Peyer's patch (tissue), 4 donors: ENCODE results near the gene OR1J2. TPM values are rescaled to one million over a fixed set of nuclear protein-coding genes. Genes with fewer than 3 reads are reported as not detected.
A peak's percentile ranks its signal among the peaks of the same experiment; 100 is the strongest.

ENCODE experiments used
- DNase-seq, 3 donors: peaks; one replicate each; pipeline ENCODE4 v3.0.0-alpha.2; 2017 to 2019
- H3K27ac ChIP-seq, 4 donors: fragments of 200-600 bp; sonication (generic); one replicate each; pipeline ENCODE4 v1.5.1; 2016 to 2019
- H3K27me3 ChIP-seq, 2 donors: fragments of 200-600 bp; sonication (generic); one replicate each; pipeline ENCODE4 v1.5.1; 2019
- H3K36me3 ChIP-seq, 3 donors: fragments of 200-600 bp; sonication (generic); one replicate each; pipeline ENCODE4 v1.5.1; 2016 to 2019
- H3K4me1 ChIP-seq, 4 donors: fragments of 200-600 bp; sonication (generic); one replicate each; pipeline ENCODE4 v1.5.1; 2016 to 2019
- H3K4me3 ChIP-seq, 4 donors: fragments of 200-600 bp; sonication (generic); 1 replicate in 3 of 4; 2 replicates in 1 of 4; pipeline ENCODE4 v1.5.1; 2016 to 2019; ENCODE audit warnings: mild to moderate bottlenecking in 1 of 4
- H3K9me3 ChIP-seq, 4 donors: fragments of 200-600 bp; sonication (generic); one replicate each; pipeline ENCODE4 v1.5.1; 2016 to 2019; ENCODE audit warnings: mild to moderate bottlenecking in 1 of 4
- POLR2A ChIP-seq, 2 donors: fragments of 450-650 bp; IDR thresholded peaks; one replicate each; pipeline ENCODE4 v1.5.1; 2017; ENCODE audit warnings: antibody characterized with exemption in 2 of 2, mild to moderate bottlenecking in 2 of 2, moderate library complexity in 2 of 2
- total RNA-seq, 4 donors: library from RNA; depleted of rRNA; stranded (reverse); fragments of >200 nt; gene quantifications; one replicate each; pipeline ENCODE4 v1.1.0, GENCODE V29; 2016
- TF ChIP-seq, protein P1 (sequence below), 6 experiments: fragments of 450-650 bp in 4 of 6; fragments of 200-600 bp in 2 of 6; sonication (generic) in 1 of 6; IDR thresholded peaks; one replicate each; pipeline ENCODE4 v1.5.1; 2017 to 2019; ENCODE audit warnings: antibody characterized with exemption in 6 of 6, mild to moderate bottlenecking in 3 of 6, moderate library complexity in 1 of 6

The OR1J2 gene, protein sequence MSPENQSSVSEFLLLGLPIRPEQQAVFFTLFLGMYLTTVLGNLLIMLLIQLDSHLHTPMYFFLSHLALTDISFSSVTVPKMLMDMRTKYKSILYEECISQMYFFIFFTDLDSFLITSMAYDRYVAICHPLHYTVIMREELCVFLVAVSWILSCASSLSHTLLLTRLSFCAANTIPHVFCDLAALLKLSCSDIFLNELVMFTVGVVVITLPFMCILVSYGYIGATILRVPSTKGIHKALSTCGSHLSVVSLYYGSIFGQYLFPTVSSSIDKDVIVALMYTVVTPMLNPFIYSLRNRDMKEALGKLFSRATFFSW
- total RNA-seq = not detected

DNA sequence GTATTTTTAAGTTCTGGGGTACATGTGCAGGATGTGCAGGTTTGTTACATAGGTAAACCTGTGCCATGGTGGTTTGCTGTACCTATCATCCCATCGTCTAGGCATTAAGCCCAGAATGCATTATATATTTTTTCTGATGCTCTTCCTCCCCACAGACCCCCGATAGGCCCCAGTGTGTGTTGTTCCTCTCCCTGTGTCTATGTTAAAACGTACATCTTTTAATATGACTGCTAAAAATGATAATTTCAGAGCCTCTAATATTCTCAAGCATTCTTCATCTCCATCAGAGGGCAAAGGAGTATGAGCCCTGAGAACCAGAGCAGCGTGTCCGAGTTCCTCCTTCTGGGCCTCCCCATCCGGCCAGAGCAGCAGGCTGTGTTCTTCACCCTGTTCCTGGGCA lies at the start of gene OR1J2:
Gene OR1J2, plus strand, starts transcription at position 301 of the 400 bp plus-strand sequence. Its CDS starts 0 bp downstream, at position 301.
- no peaks in the 10 kb centered on the region for H3K9me3 ChIP-seq
- no peaks in the 10 kb centered on the region for H3K36me3 ChIP-seq
- no peak within 1 kb of the TSS for H3K4me3 ChIP-seq
- DNase-seq = no peak
- TF ChIP-seq, protein P1, sequence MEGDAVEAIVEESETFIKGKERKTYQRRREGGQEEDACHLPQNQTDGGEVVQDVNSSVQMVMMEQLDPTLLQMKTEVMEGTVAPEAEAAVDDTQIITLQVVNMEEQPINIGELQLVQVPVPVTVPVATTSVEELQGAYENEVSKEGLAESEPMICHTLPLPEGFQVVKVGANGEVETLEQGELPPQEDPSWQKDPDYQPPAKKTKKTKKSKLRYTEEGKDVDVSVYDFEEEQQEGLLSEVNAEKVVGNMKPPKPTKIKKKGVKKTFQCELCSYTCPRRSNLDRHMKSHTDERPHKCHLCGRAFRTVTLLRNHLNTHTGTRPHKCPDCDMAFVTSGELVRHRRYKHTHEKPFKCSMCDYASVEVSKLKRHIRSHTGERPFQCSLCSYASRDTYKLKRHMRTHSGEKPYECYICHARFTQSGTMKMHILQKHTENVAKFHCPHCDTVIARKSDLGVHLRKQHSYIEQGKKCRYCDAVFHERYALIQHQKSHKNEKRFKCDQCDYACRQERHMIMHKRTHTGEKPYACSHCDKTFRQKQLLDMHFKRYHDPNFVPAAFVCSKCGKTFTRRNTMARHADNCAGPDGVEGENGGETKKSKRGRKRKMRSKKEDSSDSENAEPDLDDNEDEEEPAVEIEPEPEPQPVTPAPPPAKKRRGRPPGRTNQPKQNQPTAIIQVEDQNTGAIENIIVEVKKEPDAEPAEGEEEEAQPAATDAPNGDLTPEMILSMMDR (IDR thresholded peaks at IDR 0.05) = no peak
- TF ChIP-seq POLR2A (IDR thresholded peaks at IDR 0.05) = no peak
- no peaks in the 10 kb centered on the region for H3K27me3 ChIP-seq
- no peak within 1 kb of the TSS for H3K27ac ChIP-seq
- H3K4me1 ChIP-seq = no peaks in the 10 kb centered on the region

- DNase-seq = peak in 1 of 3 donors; percentile 29
- Histone ChIP-seq H3K4me1 (peaks cover 0 to 15% (median 0%) of the 10 kb centered on the region in 4 donors), H3K9me3 (no peaks in the 10 kb centered on the region), H3K4me3 (peak overlapping the region in 1 of 4 donors; percentile 39), H3K27ac (peak overlapping the region in 3 of 4 donors; percentile 35 to 64 (median 35)), H3K27me3 (no peaks in the 10 kb centered on the region), H3K36me3 (no peaks in the 10 kb centered on the region)
- TF ChIP-seq POLR2A (IDR thresholded peaks at IDR 0.05) = no peak
- TF ChIP-seq, protein P1 (IDR thresholded peaks at IDR 0.05) = no peak
These were observed 46.6 kb upstream of the OR1J2 start for GRCh38 chr9:122463828-122464632.

DNA sequence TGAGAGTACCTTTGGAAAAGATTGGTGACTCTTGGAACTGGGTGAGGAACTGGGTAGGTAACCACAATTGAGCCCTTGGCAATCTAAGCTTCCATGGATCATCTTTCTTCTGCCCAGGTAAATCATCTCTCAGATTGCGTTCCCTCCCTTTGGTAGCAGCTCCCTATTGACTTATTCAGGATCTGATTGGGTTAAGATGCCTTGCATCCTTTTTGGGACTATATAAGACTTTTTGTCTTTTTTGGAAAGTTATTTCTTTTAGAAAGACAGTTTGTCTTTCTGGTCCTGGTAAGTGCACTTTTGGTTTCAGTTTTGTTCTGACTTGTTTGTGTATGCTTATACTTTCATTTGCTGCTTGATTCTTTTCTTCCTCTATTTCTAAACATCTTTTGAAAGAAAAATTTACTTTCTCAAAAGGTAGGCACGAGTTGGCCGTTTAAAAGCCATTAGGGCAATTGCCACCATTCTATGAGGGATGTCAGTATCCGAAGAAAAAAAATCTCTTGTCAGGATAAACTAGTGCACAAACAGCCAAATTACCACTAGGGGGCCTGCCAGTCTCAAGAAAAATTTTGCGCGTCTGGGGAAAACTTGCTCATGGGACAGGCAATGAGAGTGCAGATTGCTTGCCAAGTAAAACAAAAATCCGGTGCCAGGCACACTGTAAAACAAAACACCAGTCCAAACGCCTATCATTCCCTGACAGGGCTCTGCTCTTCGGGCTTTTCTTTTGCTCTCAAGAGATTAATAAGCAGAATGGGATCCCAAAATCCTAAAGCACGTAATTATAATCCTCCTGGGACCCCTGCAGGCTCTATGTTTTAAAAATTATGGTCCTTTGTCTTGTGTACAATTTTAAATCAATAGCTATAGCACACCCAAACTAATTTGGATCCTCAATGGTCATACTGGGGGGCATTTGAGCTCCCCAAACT lies 45.7 kb upstream of the OR1J2 start:
- no peak for TF ChIP-seq POLR2A (IDR thresholded peaks at IDR 0.05)
- TF ChIP-seq, protein P1 (IDR thresholded peaks at IDR 0.05) = peak; percentile 72 to 90 (median 80)
- Histone ChIP-seq H3K9me3 (no peaks in the 10 kb centered on the region), H3K27ac (peak overlapping the region in 3 of 4 donors; percentile 35 to 64 (median 35)), H3K27me3 (no peaks in the 10 kb centered on the region), H3K4me1 (peaks cover 0 to 15% (median 0%) of the 10 kb centered on the region in 4 donors), H3K4me3 (peak overlapping the region; percentile 37 to 51 (median 38)), H3K36me3 (no peaks in the 10 kb centered on the region)
- DNase-seq = peak; percentile 51 to 82 (median 65)

DNA sequence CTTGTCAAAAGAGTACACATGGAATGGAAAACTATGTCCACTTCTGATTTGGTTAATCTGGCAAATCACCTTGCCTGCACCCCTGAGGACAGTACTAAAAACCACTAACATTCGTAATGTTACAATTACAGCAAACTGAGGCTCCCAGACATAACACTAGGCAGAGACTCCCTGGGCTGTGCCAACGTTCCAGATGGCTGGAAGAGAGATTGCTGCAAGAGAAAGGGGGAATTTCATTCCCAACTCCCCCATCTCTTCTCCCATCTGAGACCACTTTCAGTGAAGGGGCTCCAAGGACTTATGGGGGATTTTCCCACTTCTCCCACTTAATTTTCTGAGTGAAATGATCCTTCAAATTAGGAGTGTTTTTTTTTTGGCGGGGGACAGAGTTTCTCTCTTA lies 44.1 kb upstream of the OR1J2 start:
- no peak overlapping the region for H3K4me3 ChIP-seq
- TF ChIP-seq POLR2A (IDR thresholded peaks at IDR 0.05) = no peak
- TF ChIP-seq, protein P1 (IDR thresholded peaks at IDR 0.05) = no peak
- H3K27me3 ChIP-seq = no peaks in the 10 kb centered on the region
- DNase-seq = no peak
- peaks cover 0 to 15% (median 0%) of the 10 kb centered on the region in 4 donors for H3K4me1 ChIP-seq
- no peak overlapping the region for H3K27ac ChIP-seq
- no peaks in the 10 kb centered on the region for H3K9me3 ChIP-seq
- no peaks in the 10 kb centered on the region for H3K36me3 ChIP-seq

DNA sequence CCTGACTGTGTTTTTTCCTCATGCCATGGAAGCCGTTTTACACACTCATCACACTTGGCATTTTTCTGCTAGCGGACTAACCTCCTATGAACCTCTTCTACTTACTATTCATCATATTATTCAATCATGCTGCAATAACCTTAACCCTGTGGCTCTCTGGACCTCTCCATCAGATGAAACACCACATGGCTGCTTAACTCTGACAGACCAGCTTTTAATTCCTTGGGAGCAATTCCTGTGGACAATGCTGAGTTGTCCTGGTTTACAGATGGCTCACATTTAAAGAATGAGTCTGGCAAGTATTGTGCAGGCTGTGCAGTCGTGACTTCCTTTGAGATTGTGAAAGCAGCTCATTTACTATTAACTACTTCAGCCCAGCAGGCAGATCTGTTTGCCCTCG lies 41.9 kb upstream of the OR1J2 start:
- Histone ChIP-seq H3K27ac (no peak overlapping the region), H3K4me3 (no peak overlapping the region), H3K4me1 (peaks cover 0 to 15% (median 0%) of the 10 kb centered on the region in 4 donors), H3K36me3 (no peaks in the 10 kb centered on the region), H3K27me3 (no peaks in the 10 kb centered on the region), H3K9me3 (no peaks in the 10 kb centered on the region)
- TF ChIP-seq, protein P1 (IDR thresholded peaks at IDR 0.05) = no peak
- TF ChIP-seq POLR2A (IDR thresholded peaks at IDR 0.05) = no peak
- no peak for DNase-seq
